ENCODE data around the gene MIS12. TPM values are rescaled to one million over a fixed set of nuclear protein-coding genes. Genes with fewer than 3 reads are reported as not detected.

Gene MIS12
- total and polyA plus RNA-seq, 9 of the 15 experiments (the other 6 are each of a cell fraction or from before 2014, with no cell fraction given): 13.5 to 31.9 (median 25.5) TPM

DNA sequence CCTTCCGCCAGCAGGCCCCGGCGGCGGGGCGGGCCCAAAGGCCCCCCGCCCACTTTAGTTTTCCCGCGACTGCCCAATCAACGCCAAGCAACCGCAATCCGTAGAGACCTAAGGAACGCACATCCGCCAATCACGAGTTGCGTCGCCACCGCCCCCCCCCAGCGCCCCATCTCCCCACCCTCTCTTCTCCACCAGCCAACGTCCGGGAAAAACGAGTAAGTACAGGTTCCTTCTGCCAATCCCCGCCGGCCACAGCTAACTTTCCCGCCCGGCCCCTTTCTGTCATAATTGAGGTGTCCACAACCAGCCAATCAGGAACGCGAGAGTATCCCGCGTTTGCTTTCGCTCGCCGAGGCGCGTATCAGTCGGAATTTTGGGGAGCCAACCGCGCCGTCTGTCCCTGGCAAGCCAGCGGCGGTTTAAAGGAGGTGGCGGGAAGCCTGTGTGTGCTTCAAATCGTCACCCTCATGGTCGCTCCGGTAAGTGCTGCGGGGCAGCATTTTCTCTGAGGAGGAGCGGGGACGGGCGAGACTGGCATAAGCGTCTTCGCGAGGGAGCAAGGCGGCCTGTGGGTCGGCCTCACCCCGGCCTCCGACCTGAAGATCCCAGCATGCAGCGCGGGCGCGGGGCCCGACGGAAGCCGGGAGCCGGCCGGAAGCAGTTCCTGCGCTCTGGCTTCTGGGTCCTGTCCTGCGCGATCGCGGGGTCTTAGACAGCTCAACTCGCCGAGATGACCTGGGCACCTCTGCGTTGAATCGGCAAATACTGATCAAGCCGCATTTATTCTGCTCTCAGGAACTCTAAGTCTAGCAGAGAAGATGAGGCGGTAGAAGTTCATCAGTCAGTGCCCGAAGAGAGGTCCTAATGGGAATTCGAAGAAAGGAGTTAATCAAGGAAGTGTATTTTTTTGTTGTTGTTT, at the start of gene MIS12 (continued):
- TF ChIP-seq, protein P1, sequence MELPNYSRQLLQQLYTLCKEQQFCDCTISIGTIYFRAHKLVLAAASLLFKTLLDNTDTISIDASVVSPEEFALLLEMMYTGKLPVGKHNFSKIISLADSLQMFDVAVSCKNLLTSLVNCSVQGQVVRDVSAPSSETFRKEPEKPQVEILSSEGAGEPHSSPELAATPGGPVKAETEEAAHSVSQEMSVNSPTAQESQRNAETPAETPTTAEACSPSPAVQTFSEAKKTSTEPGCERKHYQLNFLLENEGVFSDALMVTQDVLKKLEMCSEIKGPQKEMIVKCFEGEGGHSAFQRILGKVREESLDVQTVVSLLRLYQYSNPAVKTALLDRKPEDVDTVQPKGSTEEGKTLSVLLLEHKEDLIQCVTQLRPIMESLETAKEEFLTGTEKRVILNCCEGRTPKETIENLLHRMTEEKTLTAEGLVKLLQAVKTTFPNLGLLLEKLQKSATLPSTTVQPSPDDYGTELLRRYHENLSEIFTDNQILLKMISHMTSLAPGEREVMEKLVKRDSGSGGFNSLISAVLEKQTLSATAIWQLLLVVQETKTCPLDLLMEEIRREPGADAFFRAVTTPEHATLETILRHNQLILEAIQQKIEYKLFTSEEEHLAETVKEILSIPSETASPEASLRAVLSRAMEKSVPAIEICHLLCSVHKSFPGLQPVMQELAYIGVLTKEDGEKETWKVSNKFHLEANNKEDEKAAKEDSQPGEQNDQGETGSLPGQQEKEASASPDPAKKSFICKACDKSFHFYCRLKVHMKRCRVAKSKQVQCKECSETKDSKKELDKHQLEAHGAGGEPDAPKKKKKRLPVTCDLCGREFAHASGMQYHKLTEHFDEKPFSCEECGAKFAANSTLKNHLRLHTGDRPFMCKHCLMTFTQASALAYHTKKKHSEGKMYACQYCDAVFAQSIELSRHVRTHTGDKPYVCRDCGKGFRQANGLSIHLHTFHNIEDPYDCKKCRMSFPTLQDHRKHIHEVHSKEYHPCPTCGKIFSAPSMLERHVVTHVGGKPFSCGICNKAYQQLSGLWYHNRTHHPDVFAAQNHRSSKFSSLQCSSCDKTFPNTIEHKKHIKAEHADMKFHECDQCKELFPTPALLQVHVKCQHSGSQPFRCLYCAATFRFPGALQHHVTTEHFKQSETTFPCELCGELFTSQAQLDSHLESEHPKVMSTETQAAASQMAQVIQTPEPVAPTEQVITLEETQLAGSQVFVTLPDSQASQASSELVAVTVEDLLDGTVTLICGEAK (IDR thresholded peaks at IDR 0.05): peak; percentile 84
- TF ChIP-seq, protein P1 (CRISPR knock-in tag; IDR thresholded peaks at IDR 0.05): no peak
- TF ChIP-seq, protein P2, sequence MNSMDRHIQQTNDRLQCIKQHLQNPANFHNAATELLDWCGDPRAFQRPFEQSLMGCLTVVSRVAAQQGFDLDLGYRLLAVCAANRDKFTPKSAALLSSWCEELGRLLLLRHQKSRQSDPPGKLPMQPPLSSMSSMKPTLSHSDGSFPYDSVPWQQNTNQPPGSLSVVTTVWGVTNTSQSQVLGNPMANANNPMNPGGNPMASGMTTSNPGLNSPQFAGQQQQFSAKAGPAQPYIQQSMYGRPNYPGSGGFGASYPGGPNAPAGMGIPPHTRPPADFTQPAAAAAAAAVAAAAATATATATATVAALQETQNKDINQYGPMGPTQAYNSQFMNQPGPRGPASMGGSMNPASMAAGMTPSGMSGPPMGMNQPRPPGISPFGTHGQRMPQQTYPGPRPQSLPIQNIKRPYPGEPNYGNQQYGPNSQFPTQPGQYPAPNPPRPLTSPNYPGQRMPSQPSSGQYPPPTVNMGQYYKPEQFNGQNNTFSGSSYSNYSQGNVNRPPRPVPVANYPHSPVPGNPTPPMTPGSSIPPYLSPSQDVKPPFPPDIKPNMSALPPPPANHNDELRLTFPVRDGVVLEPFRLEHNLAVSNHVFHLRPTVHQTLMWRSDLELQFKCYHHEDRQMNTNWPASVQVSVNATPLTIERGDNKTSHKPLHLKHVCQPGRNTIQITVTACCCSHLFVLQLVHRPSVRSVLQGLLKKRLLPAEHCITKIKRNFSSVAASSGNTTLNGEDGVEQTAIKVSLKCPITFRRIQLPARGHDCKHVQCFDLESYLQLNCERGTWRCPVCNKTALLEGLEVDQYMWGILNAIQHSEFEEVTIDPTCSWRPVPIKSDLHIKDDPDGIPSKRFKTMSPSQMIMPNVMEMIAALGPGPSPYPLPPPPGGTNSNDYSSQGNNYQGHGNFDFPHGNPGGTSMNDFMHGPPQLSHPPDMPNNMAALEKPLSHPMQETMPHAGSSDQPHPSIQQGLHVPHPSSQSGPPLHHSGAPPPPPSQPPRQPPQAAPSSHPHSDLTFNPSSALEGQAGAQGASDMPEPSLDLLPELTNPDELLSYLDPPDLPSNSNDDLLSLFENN (IDR thresholded peaks at IDR 0.05; ENCODE audit: low read depth in 2 of 2, low read length in 2 of 2): 0 out of 4 replicates have a peak, but pooled peaks of 1 of the 2 experiments have one; percentile 8
- TF ChIP-seq PRPF4 (IDR thresholded peaks at IDR 0.05; ENCODE audit: insufficient read depth, low read depth, low read length, poor library complexity, severe bottlenecking) (no peak), POLR2G (IDR thresholded peaks at IDR 0.05; ENCODE audit: low read depth, low read length) (peak; percentile 96), TEAD1 (CRISPR knock-in tag; IDR thresholded peaks at IDR 0.05) (peak in 1 of 2 experiments; percentile 84; a peak in 2 of 4 replicates), FOXJ2 (tag; IDR thresholded peaks at IDR 0.05) (no peak), ZFX (CRISPR knock-in tag; IDR thresholded peaks at IDR 0.05) (peak; percentile 98), SP1 (CRISPR knock-in tag; IDR thresholded peaks at IDR 0.05) (peak; percentile 53)
- TF ChIP-seq, protein P3, sequence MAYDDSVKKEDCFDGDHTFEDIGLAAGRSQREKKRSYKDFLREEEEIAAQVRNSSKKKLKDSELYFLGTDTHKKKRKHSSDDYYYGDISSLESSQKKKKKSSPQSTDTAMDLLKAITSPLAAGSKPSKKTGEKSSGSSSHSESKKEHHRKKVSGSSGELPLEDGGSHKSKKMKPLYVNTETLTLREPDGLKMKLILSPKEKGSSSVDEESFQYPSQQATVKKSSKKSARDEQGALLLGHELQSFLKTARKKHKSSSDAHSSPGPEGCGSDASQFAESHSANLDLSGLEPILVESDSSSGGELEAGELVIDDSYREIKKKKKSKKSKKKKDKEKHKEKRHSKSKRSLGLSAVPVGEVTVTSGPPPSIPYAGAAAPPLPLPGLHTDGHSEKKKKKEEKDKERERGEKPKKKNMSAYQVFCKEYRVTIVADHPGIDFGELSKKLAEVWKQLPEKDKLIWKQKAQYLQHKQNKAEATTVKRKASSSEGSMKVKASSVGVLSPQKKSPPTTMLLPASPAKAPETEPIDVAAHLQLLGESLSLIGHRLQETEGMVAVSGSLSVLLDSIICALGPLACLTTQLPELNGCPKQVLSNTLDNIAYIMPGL (CRISPR knock-in tag; IDR thresholded peaks at IDR 0.05): 0 out of 2 replicates have a peak, but pooled peaks have one; percentile 64

All from K562 (cell line).